ENCODE results near the gene ERGIC3. TPM values are rescaled to one million over a fixed set of nuclear protein-coding genes. Genes with fewer than 3 reads are reported as not detected.

The ERGIC3 gene
- total RNA-seq, 1 donor from 2014 or later = 233 TPM

GRCh38 chr20:35499271-35499670, 42.6 kb upstream of the ERGIC3 start:
- peaks cover 28% of the 10 kb centered on the region for H3K36me3 Mint-ChIP-seq (ENCODE audit: unreplicated experiment)

DNA sequence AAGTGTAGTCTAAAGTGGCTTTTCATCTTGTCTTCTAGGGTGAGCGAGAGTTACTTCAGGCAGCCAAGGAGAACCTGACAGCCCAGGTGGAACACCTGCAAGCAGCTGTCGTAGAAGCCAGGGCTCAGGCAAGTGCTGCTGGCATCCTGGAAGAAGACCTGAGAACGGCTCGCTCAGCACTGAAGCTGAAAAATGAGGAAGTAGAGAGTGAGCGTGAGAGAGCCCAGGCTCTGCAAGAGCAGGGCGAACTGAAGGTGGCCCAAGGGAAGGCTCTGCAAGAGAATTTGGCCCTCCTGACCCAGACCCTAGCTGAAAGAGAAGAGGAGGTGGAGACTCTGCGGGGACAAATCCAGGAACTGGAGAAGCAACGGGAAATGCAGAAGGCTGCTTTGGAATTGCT, 39.5 kb upstream of the ERGIC3 start:
- Mint-ChIP-seq H3K27me3 (ENCODE audit: unreplicated experiment) (peaks cover 10% of the 10 kb centered on the region), H3K27ac (ENCODE audit: unreplicated experiment) (no peak overlapping the region), H3K36me3 (ENCODE audit: unreplicated experiment) (peaks cover 26% of the 10 kb centered on the region), H3K4me3 (ENCODE audit: unreplicated experiment) (peak overlapping the region; percentile 5), H3K4me1 (ENCODE audit: low read depth, unreplicated experiment) (peaks cover 5% of the 10 kb centered on the region), H3K9me3 (ENCODE audit: unreplicated experiment) (peaks cover 6% of the 10 kb centered on the region)
- no peak for TF ChIP-seq CTCF (IDR thresholded peaks at IDR 0.05; ENCODE audit: partially characterized antibody, unreplicated experiment)
- no peak for DNase-seq

More at GRCh38 chr20:35499271-35499670, 42.6 kb upstream of the ERGIC3 start:
- peaks cover 5% of the 10 kb centered on the region for H3K4me1 Mint-ChIP-seq (ENCODE audit: low read depth, unreplicated experiment)
- TF ChIP-seq CTCF (IDR thresholded peaks at IDR 0.05; ENCODE audit: partially characterized antibody, unreplicated experiment) = no peak
- peak overlapping the region; percentile 2 for H3K27ac Mint-ChIP-seq (ENCODE audit: unreplicated experiment)
- no peak for DNase-seq
- H3K9me3 Mint-ChIP-seq (ENCODE audit: unreplicated experiment) = peaks cover 6% of the 10 kb centered on the region
- H3K27me3 Mint-ChIP-seq (ENCODE audit: unreplicated experiment) = peaks cover 5% of the 10 kb centered on the region
- H3K4me3 Mint-ChIP-seq (ENCODE audit: unreplicated experiment) = no peak overlapping the region

- H3K27me3 Mint-ChIP-seq (ENCODE audit: unreplicated experiment) = peaks cover 10% of the 10 kb centered on the region
- H3K4me3 Mint-ChIP-seq (ENCODE audit: unreplicated experiment) = no peak overlapping the region
- peaks cover 6% of the 10 kb centered on the region for H3K9me3 Mint-ChIP-seq (ENCODE audit: unreplicated experiment)
- no peak overlapping the region for H3K27ac Mint-ChIP-seq (ENCODE audit: unreplicated experiment)
- no peak for DNase-seq
- peaks cover 2% of the 10 kb centered on the region for H3K4me1 Mint-ChIP-seq (ENCODE audit: low read depth, unreplicated experiment)
- no peak for TF ChIP-seq CTCF (IDR thresholded peaks at IDR 0.05; ENCODE audit: partially characterized antibody, unreplicated experiment)
- H3K36me3 Mint-ChIP-seq (ENCODE audit: unreplicated experiment) = peaks cover 26% of the 10 kb centered on the region
These were observed 38.6 kb upstream of the ERGIC3 start for GRCh38 chr20:35503281-35503680.

DNA sequence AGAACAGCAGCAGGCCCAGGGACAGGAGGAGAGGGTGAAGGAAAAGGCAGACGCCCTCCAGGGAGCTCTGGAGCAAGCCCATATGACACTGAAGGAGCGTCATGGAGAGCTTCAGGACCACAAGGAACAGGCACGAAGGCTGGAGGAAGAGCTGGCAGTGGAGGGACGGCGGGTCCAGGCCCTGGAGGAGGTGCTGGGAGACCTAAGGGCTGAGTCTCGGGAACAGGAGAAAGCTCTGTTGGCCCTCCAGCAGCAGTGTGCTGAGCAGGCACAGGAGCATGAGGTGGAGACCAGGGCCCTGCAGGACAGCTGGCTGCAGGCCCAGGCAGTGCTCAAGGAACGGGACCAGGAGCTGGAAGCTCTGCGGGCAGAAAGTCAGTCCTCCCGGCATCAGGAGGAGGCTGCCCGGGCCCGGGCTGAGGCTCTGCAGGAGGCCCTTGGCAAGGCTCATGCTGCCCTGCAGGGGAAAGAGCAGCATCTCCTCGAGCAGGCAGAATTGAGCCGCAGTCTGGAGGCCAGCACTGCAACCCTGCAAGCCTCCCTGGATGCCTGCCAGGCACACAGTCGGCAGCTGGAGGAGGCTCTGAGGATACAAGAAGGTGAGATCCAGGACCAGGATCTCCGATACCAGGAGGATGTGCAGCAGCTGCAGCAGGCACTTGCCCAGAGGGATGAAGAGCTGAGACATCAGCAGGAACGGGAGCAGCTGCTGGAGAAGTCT, 37.9 kb upstream of the ERGIC3 start:
- Mint-ChIP-seq H3K27ac (ENCODE audit: unreplicated experiment) (peak overlapping the region; percentile 28), H3K36me3 (ENCODE audit: unreplicated experiment) (peaks cover 26% of the 10 kb centered on the region), H3K9me3 (ENCODE audit: unreplicated experiment) (peaks cover 6% of the 10 kb centered on the region), H3K27me3 (ENCODE audit: unreplicated experiment) (peaks cover 10% of the 10 kb centered on the region), H3K4me3 (ENCODE audit: unreplicated experiment) (no peak overlapping the region), H3K4me1 (ENCODE audit: low read depth, unreplicated experiment) (peaks cover 2% of the 10 kb centered on the region)
- no peak for DNase-seq
- TF ChIP-seq CTCF (IDR thresholded peaks at IDR 0.05; ENCODE audit: partially characterized antibody, unreplicated experiment) = no peak

DNA sequence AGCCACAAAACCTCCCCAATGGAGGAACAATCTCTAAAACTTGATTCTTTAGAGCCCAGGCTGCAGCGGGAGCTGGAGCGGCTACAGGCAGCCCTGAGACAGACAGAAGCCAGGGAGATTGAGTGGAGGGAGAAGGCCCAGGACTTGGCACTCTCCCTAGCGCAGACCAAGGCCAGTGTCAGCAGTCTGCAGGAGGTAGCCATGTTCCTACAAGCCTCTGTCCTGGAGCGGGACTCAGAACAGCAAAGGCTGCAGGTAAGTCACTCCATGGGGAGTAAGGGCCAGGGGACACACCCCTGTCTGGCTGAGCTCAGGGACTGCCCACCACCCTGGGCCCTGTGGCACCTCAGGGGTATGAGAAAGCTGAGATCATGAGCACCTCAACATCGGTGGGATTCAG, 37.1 kb upstream of the ERGIC3 start:
- H3K27ac Mint-ChIP-seq (ENCODE audit: unreplicated experiment) = no peak overlapping the region
- peaks cover 6% of the 10 kb centered on the region for H3K9me3 Mint-ChIP-seq (ENCODE audit: unreplicated experiment)
- peaks cover under 1% of the 10 kb centered on the region for H3K4me1 Mint-ChIP-seq (ENCODE audit: low read depth, unreplicated experiment)
- no peak for TF ChIP-seq CTCF (IDR thresholded peaks at IDR 0.05; ENCODE audit: partially characterized antibody, unreplicated experiment)
- no peak overlapping the region for H3K4me3 Mint-ChIP-seq (ENCODE audit: unreplicated experiment)
- H3K27me3 Mint-ChIP-seq (ENCODE audit: unreplicated experiment) = peaks cover 10% of the 10 kb centered on the region
- peaks cover 21% of the 10 kb centered on the region for H3K36me3 Mint-ChIP-seq (ENCODE audit: unreplicated experiment)
- no peak for DNase-seq
